HG02610 (cell line): ENCODE results near the gene TMEM63A.

Experiments used
- ATAC-seq: cut with Tn5 transposase; IDR thresholded peaks from one replicate; pipeline ENCODE4 v1.9.1; 2021; ENCODE audit warnings: mild to moderate bottlenecking, moderate library complexity; ENCODE audit not compliant: unreplicated experiment

TMEM63A gene

DNA sequence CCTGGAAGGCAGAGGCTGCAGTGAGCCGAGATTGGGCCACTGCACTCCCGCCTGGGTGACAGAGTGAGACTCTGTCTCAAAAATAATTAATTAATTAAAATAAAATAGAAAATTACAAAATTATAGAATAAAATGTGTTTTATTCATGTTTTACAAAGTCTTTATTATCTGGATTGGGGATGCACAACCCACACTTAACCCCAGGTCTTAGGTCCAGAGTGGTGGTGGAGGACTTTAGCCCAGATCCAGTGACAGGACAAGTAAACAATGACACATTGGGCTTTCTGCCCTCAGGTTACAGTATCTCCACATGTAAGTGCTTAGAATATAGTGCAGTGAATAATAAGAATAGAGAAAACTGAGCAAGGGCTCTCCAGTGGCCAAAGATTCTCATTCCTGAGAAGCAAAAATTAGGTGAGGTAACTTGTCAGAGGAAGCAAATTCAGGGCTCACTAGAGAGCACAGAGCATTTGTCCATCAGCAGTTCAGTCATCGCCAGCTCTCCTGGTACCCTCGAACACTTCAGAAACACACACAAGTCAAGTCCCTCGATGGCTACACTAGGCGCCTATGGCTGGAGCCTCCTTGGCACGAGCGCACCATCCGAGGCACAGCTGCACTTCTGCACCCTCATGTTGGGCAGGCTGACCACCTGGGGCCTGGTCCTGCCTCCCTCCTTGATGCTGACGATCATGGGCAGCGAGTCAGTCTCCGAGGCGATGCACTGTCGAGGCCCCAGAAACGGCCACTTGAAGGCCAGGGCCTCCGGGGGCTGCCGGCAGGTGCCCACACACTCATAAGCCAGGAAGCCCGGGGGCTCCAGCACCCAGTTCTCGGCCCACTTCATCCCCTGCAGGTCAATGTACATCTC is 4.2 kb upstream of the TMEM63A start:
- no peak for ATAC-seq

DNA sequence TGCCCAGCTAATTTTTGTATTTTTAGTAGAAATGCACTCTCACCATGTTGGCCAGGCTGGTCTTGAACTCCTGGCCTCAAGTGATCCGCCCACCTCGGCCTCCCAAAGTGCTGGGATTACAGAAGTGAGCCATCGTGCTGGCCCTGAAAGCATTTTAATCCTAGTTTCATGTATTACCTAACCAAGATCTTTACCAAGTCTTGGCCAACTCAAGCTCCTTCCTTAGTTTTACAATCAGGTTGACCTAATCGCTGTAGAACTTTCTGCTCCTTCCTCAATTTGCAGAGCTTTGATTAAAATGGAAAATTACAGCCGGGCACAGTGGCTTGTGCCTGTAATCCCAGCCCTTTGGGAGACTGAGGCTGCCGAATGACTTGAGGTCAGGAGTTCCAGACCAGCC is 3.2 kb upstream of the TMEM63A start:
- no peak for ATAC-seq

DNA sequence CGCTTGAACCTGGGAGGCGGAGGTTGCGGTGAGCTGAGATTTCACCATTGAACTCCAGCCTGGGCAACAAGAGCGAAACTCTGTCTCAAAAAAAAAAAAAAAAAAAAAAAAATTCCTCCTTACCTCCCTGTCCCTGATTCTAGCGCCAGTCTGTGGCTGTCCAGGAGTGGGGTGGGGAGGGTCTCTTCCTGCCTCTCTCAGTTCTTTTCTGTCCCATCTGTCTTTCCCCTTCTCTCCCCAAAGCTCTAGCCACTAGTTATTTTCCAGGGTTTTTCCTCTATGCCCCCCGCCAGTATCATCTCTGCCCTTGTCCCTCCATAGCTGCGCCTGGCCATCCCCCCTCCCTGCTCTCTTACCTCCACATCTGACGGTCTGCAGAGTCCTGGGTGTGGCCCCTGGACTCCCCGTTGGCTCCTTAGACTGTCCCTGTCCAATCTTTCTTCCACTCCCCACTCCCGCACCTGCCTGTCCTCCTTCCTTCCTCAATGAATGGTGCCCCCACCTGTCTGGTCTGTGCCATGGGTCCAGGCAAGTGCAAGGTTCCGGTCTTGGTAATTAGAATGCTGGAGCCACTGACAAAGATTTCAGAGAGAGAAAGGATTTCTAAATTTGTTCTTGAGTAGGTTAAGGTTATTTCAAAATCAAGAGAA is 1.6 kb upstream of the TMEM63A start:
- no peak for ATAC-seq

DNA sequence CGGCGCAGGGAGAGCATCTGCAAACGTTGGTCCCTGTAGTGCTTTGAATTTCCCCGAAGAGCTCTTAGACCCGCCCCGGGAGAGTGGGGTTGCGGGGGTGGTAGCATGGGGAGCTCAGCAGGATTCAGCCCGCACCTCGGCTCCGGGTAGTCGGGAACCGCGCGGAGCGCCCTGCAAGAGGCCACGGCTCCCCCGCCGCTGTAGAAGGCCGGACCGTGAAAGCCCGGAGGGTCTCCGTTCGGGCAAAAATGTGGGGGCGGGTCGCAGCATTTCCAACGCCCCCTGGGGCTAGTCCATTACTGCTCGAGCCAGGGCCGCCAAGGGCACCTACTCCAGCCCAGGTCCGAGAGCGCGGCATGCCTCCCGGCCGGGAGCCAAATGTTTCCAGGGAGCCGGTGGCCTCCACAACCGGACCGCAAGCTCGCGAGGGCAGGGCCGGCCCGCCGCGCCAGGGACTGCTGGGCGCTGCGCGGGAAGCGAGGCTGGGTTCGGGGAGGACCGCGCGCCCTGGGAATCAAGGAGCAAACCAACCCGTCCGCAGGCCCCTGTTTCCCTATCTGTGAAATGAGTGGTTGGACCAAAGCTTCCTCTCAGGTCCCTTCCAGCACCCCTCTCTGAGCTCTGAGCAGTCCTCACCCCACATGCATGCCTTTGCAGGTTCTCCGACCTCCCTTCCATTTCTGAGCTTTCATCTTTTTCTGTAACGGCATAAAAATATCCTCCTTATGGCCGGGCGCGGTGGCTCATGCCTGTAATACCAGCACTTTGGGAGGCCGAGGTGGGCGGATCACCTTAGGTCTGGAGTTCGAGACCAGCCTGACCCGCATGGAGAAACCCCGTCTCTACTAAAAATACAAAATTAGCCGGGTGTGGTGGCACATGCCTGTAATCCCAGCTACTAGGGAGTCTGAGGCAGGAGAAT is 775 bp upstream of the TMEM63A start:
- peak; percentile 14 for ATAC-seq

DNA sequence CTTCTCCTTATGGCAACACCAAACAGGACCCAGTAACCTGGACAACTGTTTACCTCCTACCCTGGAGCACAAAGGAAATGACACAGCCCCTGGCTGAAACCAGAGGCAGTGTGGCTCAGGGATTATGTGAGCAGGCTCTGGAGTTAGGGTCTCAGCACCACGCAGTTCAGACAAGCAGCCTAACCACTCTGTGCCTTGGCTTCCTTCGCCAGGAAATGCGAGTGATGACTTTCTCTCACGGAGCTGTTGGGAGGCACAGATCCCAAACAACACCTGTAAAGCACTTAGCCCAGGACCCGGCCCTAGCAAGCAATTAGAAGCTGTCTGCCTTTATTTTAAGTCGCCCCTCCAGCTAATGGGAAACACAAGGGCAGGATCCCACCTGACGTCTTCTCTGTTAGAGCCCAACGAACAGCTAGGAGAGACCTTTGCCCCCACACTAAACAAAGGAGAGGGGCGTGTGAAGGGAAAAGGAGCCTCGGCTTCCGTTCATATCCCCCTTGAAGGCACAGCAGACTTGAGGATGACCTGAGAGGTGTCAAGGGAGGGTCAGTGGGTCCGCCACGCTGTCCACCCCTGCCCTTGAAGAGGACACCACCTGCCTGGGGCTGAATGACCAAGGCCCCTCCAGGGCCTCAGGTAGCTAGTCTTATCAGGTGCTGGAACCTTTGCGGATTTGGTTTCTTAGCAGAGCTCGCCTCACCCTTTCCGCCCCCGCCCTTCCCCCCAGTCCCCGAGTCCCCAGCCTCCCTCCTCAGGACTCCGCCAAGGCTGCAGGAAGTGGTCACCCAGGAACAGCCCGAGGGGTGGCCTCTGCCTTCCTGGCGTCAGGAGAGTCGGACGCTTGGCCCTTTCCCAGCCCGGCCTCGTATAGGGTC is 860 bp downstream of the TMEM63A start:
- ATAC-seq: no peak

DNA sequence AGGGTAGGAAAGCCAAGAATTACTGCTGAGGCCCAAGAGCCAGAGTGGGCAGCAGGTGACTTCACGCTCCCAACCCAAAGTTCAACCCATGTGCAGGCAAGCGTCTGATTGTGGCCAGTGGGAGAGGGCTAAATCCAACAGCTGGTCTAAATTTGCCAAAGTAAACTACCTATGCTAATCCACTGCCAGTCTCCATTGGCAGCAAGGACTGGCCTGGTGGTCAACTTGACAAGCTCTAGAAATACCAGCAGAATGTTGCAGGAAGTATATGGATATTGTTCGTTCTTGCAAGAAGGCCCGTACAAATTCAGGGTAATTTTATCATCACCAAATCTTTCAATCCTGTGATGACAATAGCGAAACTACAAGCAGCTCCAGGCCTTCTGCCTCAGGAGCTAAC is 1.5 kb downstream of the TMEM63A start:
- ATAC-seq: no peak

DNA sequence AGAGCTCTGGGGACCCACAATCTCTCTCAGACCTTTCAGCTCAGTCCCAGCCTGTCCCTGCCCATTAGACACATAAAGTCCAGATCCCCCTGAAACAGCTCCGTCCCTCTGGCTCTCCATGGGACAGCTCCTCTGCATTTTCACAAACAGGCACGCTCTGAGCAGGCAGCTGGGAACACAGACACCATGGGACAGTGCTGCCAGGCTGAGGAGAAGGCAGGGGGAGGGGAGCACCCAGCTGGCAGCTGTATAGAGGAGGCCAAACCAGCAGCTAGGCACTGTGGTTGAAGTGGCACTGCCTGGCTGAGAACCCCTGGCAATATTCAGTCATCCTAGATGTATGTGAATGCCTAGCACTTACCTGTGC is 2.0 kb downstream of the TMEM63A start:
- no peak for ATAC-seq

DNA sequence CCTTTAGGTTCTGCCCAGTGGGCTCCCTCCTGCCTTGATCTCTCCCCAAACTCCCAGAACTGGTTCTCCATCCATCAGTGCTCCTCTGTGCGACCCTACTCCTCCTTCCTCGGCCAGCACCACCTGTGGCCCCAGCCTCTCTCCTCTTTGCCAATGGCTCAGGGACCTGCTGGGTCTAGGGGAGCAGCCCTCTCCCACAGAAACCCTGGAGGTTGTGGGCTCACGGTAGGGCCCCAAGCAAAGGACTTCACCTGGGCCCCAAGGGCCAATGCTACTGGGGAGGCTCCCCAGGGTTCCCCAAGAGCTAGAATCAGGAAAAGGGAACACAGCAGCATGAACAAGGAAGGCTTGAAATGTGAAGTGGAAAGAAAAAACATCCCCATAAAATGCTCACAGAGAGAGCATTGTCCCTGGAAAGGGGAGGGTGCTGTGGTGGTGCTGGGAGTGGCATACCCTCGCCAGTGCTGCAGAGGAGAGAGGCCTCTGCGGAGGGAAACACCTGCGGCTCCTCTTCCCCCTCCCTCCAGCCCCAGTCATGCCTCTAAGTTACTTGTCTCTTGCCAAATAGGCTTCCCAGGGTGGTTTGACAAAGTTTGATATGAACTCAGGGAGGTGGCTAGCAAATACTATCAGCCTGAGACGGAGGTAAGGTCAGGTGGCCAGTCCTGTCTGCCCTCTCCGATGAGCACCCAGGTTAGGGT is 2.5 kb downstream of the TMEM63A start:
- no peak for ATAC-seq

DNA sequence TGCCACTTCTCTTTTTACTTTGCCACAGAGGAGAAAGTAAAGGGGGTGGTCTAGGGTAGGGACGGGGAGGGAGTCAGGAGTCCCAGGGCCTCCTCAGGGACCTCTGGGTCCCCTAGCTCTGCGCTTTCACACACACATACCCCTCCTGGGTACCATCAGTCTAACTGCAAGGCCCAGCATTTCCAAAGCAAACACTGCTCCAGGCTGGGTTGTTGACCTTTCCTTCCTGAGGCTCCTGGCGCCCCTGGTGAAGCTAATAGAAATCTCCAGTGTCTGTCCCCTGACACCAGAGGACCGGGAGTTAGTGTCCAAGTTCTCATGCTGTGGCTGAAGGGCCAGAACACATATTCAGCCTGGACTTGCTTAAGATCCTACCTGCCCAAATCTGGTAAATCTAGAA is 3.9 kb downstream of the TMEM63A start:
- ATAC-seq: no peak

DNA sequence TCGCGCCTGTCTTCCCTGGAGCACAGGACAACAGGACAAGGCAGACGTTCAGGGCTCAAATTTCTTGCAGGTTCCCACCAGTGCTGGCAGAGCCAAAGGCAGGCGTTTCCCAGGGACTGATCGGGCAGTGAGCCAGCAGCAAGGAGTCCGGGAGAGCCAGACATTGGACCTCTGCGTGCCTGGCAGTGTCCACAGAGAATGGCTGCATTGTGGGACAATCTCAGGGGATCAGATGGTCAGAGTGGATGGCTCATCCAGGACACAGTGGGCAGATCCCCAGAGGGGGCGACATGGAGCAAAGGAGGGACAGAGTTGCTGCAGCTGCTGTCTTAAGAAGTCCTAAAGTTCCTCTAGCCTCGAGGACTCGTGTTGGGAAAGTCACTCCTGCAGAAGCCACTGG is 4.6 kb downstream of the TMEM63A start:
- no peak for ATAC-seq

DNA sequence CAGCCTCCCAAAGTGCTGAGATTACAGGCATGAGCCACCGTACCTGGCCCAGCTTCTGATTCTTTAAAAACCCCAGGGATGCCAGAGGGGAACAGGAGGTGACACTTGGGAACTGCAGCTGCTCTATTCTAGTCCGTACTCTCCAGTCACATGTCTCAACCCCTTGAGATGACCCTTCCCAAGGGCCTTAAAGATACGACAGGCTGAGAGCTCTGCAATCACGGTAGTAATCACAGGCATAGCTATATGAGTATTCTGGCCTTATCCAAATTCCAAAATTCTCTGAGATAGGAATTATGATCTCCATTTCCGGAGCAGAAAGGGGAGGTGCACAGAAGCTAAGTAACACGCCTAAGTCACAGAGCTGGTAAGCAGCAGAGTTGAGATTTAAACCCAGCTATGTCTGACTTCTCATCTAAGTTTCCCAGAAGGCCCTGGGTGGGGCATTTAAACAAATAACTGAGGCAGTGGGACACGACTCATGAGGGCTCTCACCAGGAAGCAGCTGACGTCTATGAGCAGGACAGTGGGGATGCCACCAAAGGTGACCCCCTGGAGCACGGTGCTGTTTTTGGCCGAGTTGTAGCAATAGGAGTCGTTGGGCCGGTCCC is 5.2 kb downstream of the TMEM63A start:
- no peak for ATAC-seq

DNA sequence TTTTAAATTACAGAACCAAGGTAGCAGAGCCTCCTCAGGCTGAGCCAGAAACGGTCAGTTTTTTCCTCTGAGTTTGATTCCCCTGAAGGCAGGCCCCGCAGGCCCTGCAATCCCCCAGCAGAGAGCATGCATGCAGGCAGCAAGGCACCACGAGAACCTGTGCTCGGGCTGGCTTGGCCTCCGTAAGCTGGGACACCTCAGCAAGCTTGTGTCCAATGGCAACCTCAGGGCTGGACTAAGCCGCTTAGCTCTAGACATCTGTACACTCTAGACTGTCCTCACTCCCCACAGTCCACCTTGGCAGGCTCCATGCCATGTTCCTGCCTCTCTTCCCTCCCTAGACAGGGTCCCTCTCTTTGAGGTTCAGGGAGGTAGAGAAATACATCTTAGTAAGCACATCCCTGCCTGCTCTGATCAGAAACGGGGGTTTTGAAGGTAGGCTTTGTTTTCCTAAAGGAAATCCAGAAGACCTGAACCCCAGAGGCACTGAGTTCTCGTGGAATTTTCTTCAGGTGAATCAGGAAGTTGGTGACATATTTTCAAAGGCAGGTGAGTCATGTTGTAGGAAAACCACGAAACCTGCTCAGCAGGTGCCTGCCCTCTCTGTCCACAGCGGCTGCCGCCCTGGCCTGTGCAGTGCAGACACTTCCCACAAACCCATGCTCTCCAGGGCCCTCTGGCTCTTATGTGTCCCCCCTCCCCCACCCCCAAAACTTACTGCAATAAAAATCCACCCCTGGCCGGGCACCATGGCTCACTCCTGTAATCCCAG is 7.0 kb downstream of the TMEM63A start:
- no peak for ATAC-seq

DNA sequence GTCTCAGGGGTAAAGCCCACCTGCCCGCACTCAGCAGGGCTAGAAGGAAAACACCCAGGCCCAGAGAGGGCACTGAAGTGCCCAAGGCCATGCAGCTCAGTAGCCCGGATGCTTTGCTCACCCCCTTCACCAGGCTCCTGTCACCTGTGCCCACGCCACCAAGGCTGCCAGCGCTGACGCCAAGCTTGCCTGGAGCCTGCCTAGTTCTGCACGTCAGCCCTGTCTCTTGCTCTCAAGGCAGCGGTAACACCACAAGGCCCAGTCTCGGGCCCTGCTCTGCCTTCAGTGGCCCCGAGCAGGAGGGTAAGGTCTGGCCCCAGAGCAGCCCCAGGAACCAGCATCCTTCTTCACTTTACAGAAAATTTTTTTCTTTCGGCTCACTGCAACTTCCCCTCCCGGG is 7.7 kb downstream of the TMEM63A start:
- ATAC-seq: no peak

DNA sequence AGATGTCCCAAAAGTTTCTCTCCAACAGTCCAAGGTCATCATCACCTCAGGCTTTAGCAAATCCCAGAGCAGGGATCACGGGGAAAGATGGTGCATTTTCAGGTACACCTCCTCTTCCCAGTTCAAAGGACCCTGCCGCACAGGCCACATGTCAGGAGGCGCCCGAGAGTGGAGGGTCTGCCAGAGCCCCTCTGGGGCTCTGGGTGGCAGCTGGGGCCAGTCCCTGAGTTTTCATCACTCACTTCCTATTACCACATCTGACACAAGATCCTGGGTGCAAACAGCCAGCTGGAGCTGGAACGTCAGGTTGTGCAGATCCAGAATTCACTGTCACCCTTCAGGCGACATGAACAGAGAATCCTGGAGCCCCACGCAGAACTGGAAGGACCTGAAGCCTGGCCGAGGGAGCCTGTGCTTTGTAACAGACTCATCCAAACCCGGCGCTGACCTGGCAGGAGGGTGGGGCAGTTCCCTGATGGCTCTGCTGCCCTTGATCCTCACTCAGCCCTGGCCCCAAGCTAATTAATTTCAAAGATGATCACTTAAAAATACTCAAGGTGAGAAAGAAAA is 8.8 kb downstream of the TMEM63A start:
- ATAC-seq: no peak

DNA sequence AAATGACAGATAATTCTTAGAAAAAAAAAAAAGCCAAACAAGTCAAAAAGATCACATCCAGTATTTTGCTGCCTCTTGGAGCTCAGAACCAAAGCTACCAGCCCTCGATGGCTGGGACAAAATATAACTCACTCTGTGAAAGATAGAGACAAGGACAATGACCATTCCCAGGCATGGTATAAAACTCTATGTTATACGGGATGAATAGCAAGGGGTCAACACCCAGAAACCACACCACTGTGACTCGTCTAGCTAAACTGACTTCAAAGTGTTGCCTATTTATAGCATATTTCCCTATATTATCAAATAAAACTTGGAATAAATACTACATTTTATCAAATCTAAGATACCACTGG is 10.1 kb downstream of the TMEM63A start:
- no peak for ATAC-seq

DNA sequence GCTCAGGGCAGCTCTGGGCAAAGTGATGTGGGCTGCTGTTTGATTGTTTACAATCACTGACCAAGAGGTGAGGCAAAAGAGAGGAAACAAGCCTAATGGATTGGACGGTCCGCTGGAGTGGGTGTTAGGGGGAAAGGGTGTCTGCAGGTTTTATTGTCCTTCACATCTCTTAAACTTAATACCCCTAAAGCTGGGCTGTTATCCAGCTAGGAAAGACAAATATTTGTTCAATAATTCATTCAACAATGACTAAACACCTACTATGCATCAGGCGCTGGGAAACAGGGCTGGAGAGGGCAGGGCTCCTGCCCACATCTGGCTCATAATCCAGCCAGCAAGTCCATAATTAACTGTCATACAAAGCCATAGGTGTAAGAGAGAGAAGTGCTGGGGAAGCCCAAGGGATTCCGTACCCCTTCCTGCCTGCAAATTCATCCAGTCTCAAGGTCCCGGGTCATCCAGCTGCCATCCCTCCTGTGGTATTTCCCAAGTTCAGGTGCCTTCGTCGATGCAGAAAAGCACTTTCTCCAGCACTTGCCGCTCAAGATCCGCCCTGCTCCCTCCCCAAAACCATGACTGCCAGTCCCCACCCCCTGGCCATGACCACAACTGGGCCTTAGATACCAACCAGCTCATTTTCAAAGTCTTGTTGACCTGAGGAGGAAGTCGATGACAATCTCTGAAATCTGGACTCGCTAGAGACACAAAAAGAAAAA is 10.7 kb downstream of the TMEM63A start:
- no peak for ATAC-seq

DNA sequence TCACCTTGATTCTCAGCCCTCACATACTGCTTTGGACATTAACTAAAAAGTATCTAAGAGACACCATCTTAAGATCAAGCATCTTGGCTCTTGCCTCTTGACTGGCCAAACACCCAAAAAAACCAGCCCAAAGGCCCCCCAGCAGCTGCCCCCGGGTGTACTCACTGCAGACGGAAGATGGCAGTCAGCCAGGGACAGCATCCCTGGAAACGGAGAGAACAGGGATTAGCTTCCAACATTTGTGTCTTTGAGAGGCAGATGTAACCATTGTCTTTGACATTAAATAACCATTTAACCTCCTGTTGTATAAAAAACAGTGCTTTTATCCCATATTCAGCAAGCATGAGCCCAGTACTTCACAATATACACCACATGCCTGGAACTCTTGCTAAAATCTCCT is 11.3 kb downstream of the TMEM63A start:
- no peak for ATAC-seq
